HepG2 (cell line): Measurements from ENCODE around the gene MARF1. TPM values are rescaled to one million over a fixed set of nuclear protein-coding genes. Genes with fewer than 3 reads are reported as not detected.

Experiments used
- ATF5 ChIP-seq: sonication (generic); formaldehyde crosslinking; IDR thresholded peaks from 2 replicates; pipeline ENCODE4 v1.4.0; 2020; ENCODE audit warnings: mild to moderate bottlenecking, low read depth, missing genetic modification reagents
- CSRNP2 ChIP-seq: sonication (generic); formaldehyde crosslinking; conservative IDR thresholded peaks from 2 replicates; pipeline ENCODE4 v1.8.0; 2022; ENCODE audit warnings: low read depth, missing genetic modification reagents
- ETS1 ChIP-seq: sonication (generic); formaldehyde crosslinking; IDR thresholded peaks from 2 replicates; pipeline ENCODE4 v1.4.0; 2020; ENCODE audit warnings: missing genetic modification reagents
- FOXA3 ChIP-seq: IDR thresholded peaks from 2 replicates; pipeline ENCODE4 v1.6.1; 2016; ENCODE audit warnings: missing genetic modification reagents, missing compliant biosample characterization
- HMG20B ChIP-seq: conservative IDR thresholded peaks from 2 replicates; pipeline ENCODE4 v1.6.1; 2016; ENCODE audit warnings: missing genetic modification reagents, missing compliant biosample characterization
- IKZF1 ChIP-seq: fragments of 450-650 bp; IDR thresholded peaks from 2 replicates; pipeline ENCODE4 v1.7.1; 2016
- IRF2 ChIP-seq: IDR thresholded peaks from 2 replicates; pipeline ENCODE4 v1.6.1; 2018; ENCODE audit warnings: missing genetic modification reagents, missing compliant biosample characterization
- KDM3A ChIP-seq: IDR thresholded peaks from 2 replicates; pipeline ENCODE4 v1.6.1; 2018; ENCODE audit warnings: low read depth, missing compliant biosample characterization
- MEF2D ChIP-seq: sonication (generic); formaldehyde crosslinking; IDR thresholded peaks from 2 replicates; pipeline ENCODE4 v1.5.1; 2020; ENCODE audit warnings: mild to moderate bottlenecking, missing genetic modification reagents
- SCMH1 ChIP-seq: sonication (generic); formaldehyde crosslinking; IDR thresholded peaks from 2 replicates; pipeline ENCODE4 v1.9.0; 2021; ENCODE audit warnings: missing genetic modification reagents, mild to moderate bottlenecking, borderline replicate concordance
- SIN3A ChIP-seq: IDR thresholded peaks from 2 replicates; pipeline ENCODE4 v1.6.1; 2011; ENCODE audit warnings: low read depth, mild to moderate bottlenecking, control low read depth, low read length, borderline replicate concordance
- SP5 ChIP-seq: IDR thresholded peaks from 2 replicates; pipeline ENCODE4 v1.6.1; 2016; ENCODE audit warnings: low read depth, borderline replicate concordance
- SRF ChIP-seq: IDR thresholded peaks from 2 replicates; pipeline ENCODE4 v1.6.1; 2011; ENCODE audit warnings: mild to moderate bottlenecking, low read depth, low read length, moderate library complexity
- TAF1 ChIP-seq: sonication (generic); formaldehyde crosslinking; IDR thresholded peaks from 2 replicates; pipeline ENCODE4 v1.4.0; 2020; ENCODE audit warnings: missing genetic modification reagents
- TFE3 ChIP-seq: IDR thresholded peaks from 2 replicates; pipeline ENCODE4 v1.6.1; 2016
- ZKSCAN1 ChIP-seq: fragments of 150-350 bp; IDR thresholded peaks from 2 replicates; pipeline ENCODE4 v1.6.1; 2014; ENCODE audit warnings: low read length
- ZMYM3 ChIP-seq: sonication (generic); formaldehyde crosslinking; IDR thresholded peaks from 2 replicates; pipeline ENCODE4 v1.5.1; 2020; ENCODE audit warnings: mild to moderate bottlenecking, missing genetic modification reagents
- ZNF17 ChIP-seq: sonication (generic); formaldehyde crosslinking; IDR thresholded peaks from 2 replicates; pipeline ENCODE4 v1.5.0; 2020; ENCODE audit warnings: mild to moderate bottlenecking, missing genetic modification reagents
- ZNF256 ChIP-seq: sonication (generic); formaldehyde crosslinking; conservative IDR thresholded peaks from 2 replicates; pipeline ENCODE4 v1.4.0; 2020; ENCODE audit warnings: missing genetic modification reagents
- ZNF326 ChIP-seq: sonication (generic); formaldehyde crosslinking; IDR thresholded peaks from 2 replicates; pipeline ENCODE4 v1.4.0; 2020; ENCODE audit warnings: missing genetic modification reagents, borderline replicate concordance
- ZNF333 ChIP-seq: sonication (generic); formaldehyde crosslinking; IDR thresholded peaks from 2 replicates; pipeline ENCODE4 v1.4.0; 2020; ENCODE audit warnings: mild to moderate bottlenecking, missing genetic modification reagents, borderline replicate concordance
- ZNF513 ChIP-seq: sonication (generic); formaldehyde crosslinking; conservative IDR thresholded peaks from 2 replicates; pipeline ENCODE4 v1.5.0; 2020; ENCODE audit warnings: missing genetic modification reagents
- ZNF678 ChIP-seq: sonication (generic); formaldehyde crosslinking; IDR thresholded peaks from 2 replicates; pipeline ENCODE4 v1.4.0; 2020; ENCODE audit warnings: mild to moderate bottlenecking, missing genetic modification reagents
- ZNF761 ChIP-seq: sonication (generic); formaldehyde crosslinking; conservative IDR thresholded peaks from 2 replicates; pipeline ENCODE4 v1.4.0; 2020; ENCODE audit warnings: mild to moderate bottlenecking, missing genetic modification reagents
- polyA plus RNA-seq, 8 experiments: library from polyadenylated mRNA; depleted of rRNA in 3 of 8; stranded (reverse) in 7 of 8; unstranded in 1 of 8; fragments of >200 nt; fragmentation: Illumina TruSeq in 4 of 8; extraction: Trizol in 4 of 8; gene quantifications; 2 replicates each; pipeline versions ENCODE4 v1.2.1 to v1.2.3, GENCODE V29; 2011 to 2016; ENCODE audit warnings: low read depth in 4 of 8, missing spikeins in 1 of 8, mixed read lengths in 1 of 8; ENCODE audit not compliant: insufficient read depth in 1 of 8
- total RNA-seq, 5 experiments: library from RNA; depleted of rRNA; stranded (reverse); fragments of >200 nt; fragmentation: Illumina TruSeq; extraction: Trizol; gene quantifications; 2 replicates each; pipeline ENCODE4 v1.2.3, GENCODE V29; 2016; ENCODE audit warnings: low read depth in 1 of 5

Gene MARF1
- total and polyA plus RNA-seq, 2 of the 13 experiments (the other 11 are each of a cell fraction or from before 2014, with no cell fraction given): 8.7 to 20.7 TPM

GRCh38 chr16:15610369-15610871, 32.5 kb downstream of the MARF1 start (continued):
- TF ChIP-seq ETS1 (CRISPR knock-in tag) (no peak), ZNF513 (no peak), MEF2D (CRISPR knock-in tag) (peak; percentile 87), SIN3A (no peak), ZNF256 (CRISPR knock-in tag) (no peak), ZKSCAN1 (0 out of 2 replicates have a peak, but pooled peaks have one; percentile 9), KDM3A (CRISPR knock-in tag) (no peak), TFE3 (CRISPR knock-in tag) (peak; percentile 29), ZMYM3 (peak; percentile 97), IKZF1 (no peak), ZNF17 (CRISPR knock-in tag) (no peak), FOXA3 (CRISPR knock-in tag) (peak; percentile 92), SCMH1 (CRISPR knock-in tag) (no peak), SRF (no peak), ZNF326 (CRISPR knock-in tag) (no peak), ZNF333 (CRISPR knock-in tag) (no peak), ZNF678 (CRISPR knock-in tag) (no peak), IRF2 (peak; percentile 88; the same call in 1 of the 2 replicates), ATF5 (CRISPR knock-in tag) (0 out of 2 replicates have a peak, but pooled peaks have one; percentile 70), TAF1 (CRISPR knock-in tag) (no peak), SP5 (CRISPR knock-in tag) (no peak), HMG20B (CRISPR knock-in tag) (no peak), ZNF761 (CRISPR knock-in tag) (no peak; the same call in 1 of the 2 replicates), CSRNP2 (CRISPR knock-in tag) (no peak)
